Activated CD4-positive, alpha-beta T cell treated with anti-CD3 and anti-CD28 coated beads for 36 hours (primary cell): ENCODE measurements around the gene IRF1. TPM values are rescaled to one million over a fixed set of nuclear protein-coding genes. Genes with fewer than 3 reads are reported as not detected.
A peak's percentile ranks its signal among the peaks of the same experiment; 100 is the strongest.

Source experiments
- ATAC-seq: fragments of 200-7000 bp; cut with Tn5 transposase; one replicate; pipeline ENCODE4 v1.10.0; 2021; ENCODE audit warnings: mild to moderate bottlenecking, moderate library complexity
- CTCF ChIA-PET: fragments of 350-600 bp; sonication (Branson Sonifier 250); formaldehyde crosslinking; loops from one replicate; lab custom pipeline; 2021; ENCODE audit warnings: antibody characterized with exemption; lab: Charles Lee
- POLR2A ChIA-PET: fragments of 350-600 bp; sonication (Branson Sonifier 250); formaldehyde crosslinking; loops from one replicate; lab custom pipeline; 2021; ENCODE audit warnings: antibody characterized with exemption, inconsistent platforms; lab: Charles Lee
- DNase-seq: peaks from one replicate; pipeline ENCODE4 v3.0.0-alpha.2; 2020
- H3K27ac Mint-ChIP-seq: one replicate; pipeline ENCODE4 v1.8.0; 2021; ENCODE audit warnings: mixed read lengths
- H3K27me3 Mint-ChIP-seq: one replicate; pipeline ENCODE4 v1.8.0; 2021; ENCODE audit warnings: mixed read lengths
- H3K36me3 Mint-ChIP-seq: one replicate; pipeline ENCODE4 v1.8.0; 2021; ENCODE audit warnings: low read depth, mixed read lengths
- H3K4me1 Mint-ChIP-seq: one replicate; pipeline ENCODE4 v1.8.0; 2021; ENCODE audit warnings: mixed read lengths
- H3K4me3 Mint-ChIP-seq: one replicate; pipeline ENCODE4 v1.8.0; 2021; ENCODE audit warnings: mild to moderate bottlenecking, moderate library complexity, mixed read lengths
- H3K9me3 Mint-ChIP-seq: one replicate; pipeline ENCODE4 v1.8.0; 2021; ENCODE audit warnings: low read depth, mixed read lengths
- intact Hi-C, 2 experiments: fragments of 100-400 bp; cut with DNase I in 1 of 2; cut with micrococcal nuclease in 1 of 2; formaldehyde crosslinking; loops; one replicate each; pipeline versions ENCODE4 v1.14.2 to v1.15.1; 2022 to 2024; cut with DNase I, micrococcal nuclease
- total RNA-seq, 2 experiments: library from RNA; stranded (reverse); gene quantifications; one replicate each; pipeline ENCODE4 v1.2.3, GENCODE V29; 2021

Gene IRF1
- total RNA-seq: 100 to 1,000 TPM; 121 to 130 TPM

GRCh38 chr5:132490484-132491367 is at the start of gene IRF1:
Gene IRF1, minus strand, starts transcription at chr5:132490773. Its CDS starts 1,295 bp downstream, at chr5:132489478.
- Mint-ChIP-seq H3K36me3 (peaks cover 43% of the 10 kb centered on the region), H3K27ac (peak within 1 kb of the TSS; percentile 97), H3K27me3 (no peaks in the 10 kb centered on the region), H3K4me1 (peaks cover 69% of the 10 kb centered on the region), H3K9me3 (no peaks in the 10 kb centered on the region), H3K4me3 (peak within 1 kb of the TSS; percentile 96)
- intact Hi-C loops: loop anchor here in 1 of 2 experiments (1.0 to 2.0 kb wide), 5 partner anchors 65 to 855 kb away; partner anchors contain the start of genes HSPA4, RAD50 and RAPGEF6
- DNase-seq: peak; percentile 99
- ChIA-PET CTCF (interaction anchor here (0.8 to 4.9 kb wide), 7 partner anchors 8 to 70 kb away, joined by 3 to 25 read pairs (median 6); no protein-coding TSS in a partner anchor), POLR2A (interaction anchor here (0.5 to 9.5 kb wide), 18 partner anchors 8 to 1609 kb away, joined by 3 to 130 read pairs (median 4); partner anchors contain the start of genes RAD50 and SLC22A4)
- peak; percentile 67 for ATAC-seq

- Mint-ChIP-seq H3K27me3 (peaks cover 10% of the 10 kb centered on the region), H3K4me1 (peaks cover 8% of the 10 kb centered on the region), H3K27ac (no peak overlapping the region), H3K9me3 (no peaks in the 10 kb centered on the region), H3K4me3 (no peak overlapping the region), H3K36me3 (no peaks in the 10 kb centered on the region)
- CTCF ChIA-PET: interaction anchor here (0.7 kb wide), 1 partner anchor 14 kb away, joined by 3 read pairs; no protein-coding TSS in a partner anchor
- intact Hi-C loops: no loop called here
- POLR2A ChIA-PET: interaction anchor here (0.7 kb wide), 1 partner anchor 81 kb away, joined by 3 read pairs; no protein-coding TSS in a partner anchor
- ATAC-seq (no peak), DNase-seq (no peak)
Observed at GRCh38 chr5:132540149-132540548, 49.6 kb upstream of the IRF1 start.

DNA sequence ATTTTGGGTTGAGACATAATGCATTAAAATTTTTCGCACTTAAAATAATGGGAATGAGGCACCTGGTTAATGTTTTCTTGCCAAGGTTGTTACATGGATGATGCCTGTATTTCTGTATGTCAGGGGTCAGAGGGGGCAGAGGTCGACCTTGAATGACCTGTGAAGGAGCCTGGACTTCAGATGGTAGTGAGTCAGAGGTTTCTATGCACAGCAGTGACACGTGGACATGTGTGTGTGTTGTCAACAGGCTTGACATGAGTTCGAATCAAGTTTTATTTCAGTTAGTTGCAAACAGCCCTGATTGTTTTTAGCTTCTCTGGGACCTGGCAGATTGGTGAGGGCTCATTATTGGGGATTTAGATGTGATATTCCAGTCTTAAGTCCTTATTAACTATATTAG is 49.1 kb upstream of the IRF1 start:
- POLR2A ChIA-PET: no interaction called here
- peaks cover 8% of the 10 kb centered on the region for H3K4me1 Mint-ChIP-seq
- H3K9me3 Mint-ChIP-seq: no peaks in the 10 kb centered on the region
- H3K36me3 Mint-ChIP-seq: no peaks in the 10 kb centered on the region
- H3K27ac Mint-ChIP-seq: no peak overlapping the region
- ATAC-seq: no peak
- intact Hi-C loops: no loop called here
- CTCF ChIA-PET: interaction anchor here (0.7 kb wide), 1 partner anchor 14 kb away, joined by 3 read pairs; no protein-coding TSS in a partner anchor
- no peak for DNase-seq
- H3K27me3 Mint-ChIP-seq: peaks cover 10% of the 10 kb centered on the region
- H3K4me3 Mint-ChIP-seq: no peak overlapping the region

GRCh38 chr5:132530946-132531345 is 40.4 kb upstream of the IRF1 start:
- DNase-seq (no peak), ATAC-seq (no peak)
- Mint-ChIP-seq H3K4me1 (peaks cover 21% of the 10 kb centered on the region), H3K9me3 (no peaks in the 10 kb centered on the region), H3K36me3 (no peaks in the 10 kb centered on the region), H3K27me3 (peaks cover 10% of the 10 kb centered on the region), H3K27ac (no peak overlapping the region), H3K4me3 (no peak overlapping the region)
- intact Hi-C loops: no loop called here
- CTCF ChIA-PET: interaction anchor here (1.2 kb wide), 1 partner anchor 290 kb away, joined by 4 read pairs; no protein-coding TSS in a partner anchor
- POLR2A ChIA-PET: no interaction called here

GRCh38 chr5:132528866-132529634 is 38.5 kb upstream of the IRF1 start:
- Mint-ChIP-seq H3K9me3 (no peaks in the 10 kb centered on the region), H3K27me3 (peaks cover 4% of the 10 kb centered on the region), H3K36me3 (no peaks in the 10 kb centered on the region), H3K4me3 (no peak overlapping the region), H3K4me1 (peaks cover 39% of the 10 kb centered on the region), H3K27ac (no peak overlapping the region)
- peak; percentile 38 for ATAC-seq
- ChIA-PET CTCF (interaction anchor here (0.6 to 1.3 kb wide), 6 partner anchors 20 to 931 kb away, joined by 3 to 6 read pairs (median 4); no protein-coding TSS in a partner anchor), POLR2A (interaction anchor here (0.6 kb wide), 1 partner anchor 1538 kb away, joined by 3 read pairs; no protein-coding TSS in a partner anchor)
- peak; percentile 21 for DNase-seq
- intact Hi-C loops: loop anchor here (5.0 kb wide), 4 partner anchors 43 to 208 kb away; partner anchors contain the start of gene KIF3A (in 1 of the 2)

DNA sequence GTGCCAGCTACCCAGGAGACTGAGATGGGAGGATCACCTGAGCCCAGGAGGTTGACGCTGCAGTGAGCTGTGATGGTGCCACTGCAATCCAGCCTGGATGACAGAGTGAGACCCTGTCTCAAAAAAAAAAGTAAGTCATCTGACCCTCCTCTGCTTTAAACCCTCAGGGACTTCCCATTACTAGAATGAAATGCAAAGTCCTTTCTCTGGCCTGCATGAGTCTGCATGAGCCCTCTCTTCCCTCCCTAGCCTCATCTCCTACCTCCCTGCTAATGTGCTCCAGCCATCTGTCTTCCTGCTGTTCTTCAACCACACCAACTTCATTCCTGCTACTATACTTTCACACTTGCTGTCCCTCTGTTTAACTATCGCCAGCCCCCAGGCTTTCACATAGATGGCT is 37.4 kb upstream of the IRF1 start:
- H3K4me1 Mint-ChIP-seq: peaks cover 39% of the 10 kb centered on the region
- peaks cover 6% of the 10 kb centered on the region for H3K27me3 Mint-ChIP-seq
- ChIA-PET CTCF (interaction anchor here (0.7 to 3.0 kb wide), 11 partner anchors 8 to 292 kb away, joined by 3 to 38 read pairs (median 6); no protein-coding TSS in a partner anchor), POLR2A (no interaction called here)
- H3K4me3 Mint-ChIP-seq: no peak overlapping the region
- no peak overlapping the region for H3K27ac Mint-ChIP-seq
- ATAC-seq (no peak), DNase-seq (no peak)
- H3K9me3 Mint-ChIP-seq: no peaks in the 10 kb centered on the region
- intact Hi-C loops: loop anchor here (5.0 kb wide), 4 partner anchors 44 to 209 kb away; partner anchors contain the start of gene KIF3A (in 1 of the 2)
- no peaks in the 10 kb centered on the region for H3K36me3 Mint-ChIP-seq

DNA sequence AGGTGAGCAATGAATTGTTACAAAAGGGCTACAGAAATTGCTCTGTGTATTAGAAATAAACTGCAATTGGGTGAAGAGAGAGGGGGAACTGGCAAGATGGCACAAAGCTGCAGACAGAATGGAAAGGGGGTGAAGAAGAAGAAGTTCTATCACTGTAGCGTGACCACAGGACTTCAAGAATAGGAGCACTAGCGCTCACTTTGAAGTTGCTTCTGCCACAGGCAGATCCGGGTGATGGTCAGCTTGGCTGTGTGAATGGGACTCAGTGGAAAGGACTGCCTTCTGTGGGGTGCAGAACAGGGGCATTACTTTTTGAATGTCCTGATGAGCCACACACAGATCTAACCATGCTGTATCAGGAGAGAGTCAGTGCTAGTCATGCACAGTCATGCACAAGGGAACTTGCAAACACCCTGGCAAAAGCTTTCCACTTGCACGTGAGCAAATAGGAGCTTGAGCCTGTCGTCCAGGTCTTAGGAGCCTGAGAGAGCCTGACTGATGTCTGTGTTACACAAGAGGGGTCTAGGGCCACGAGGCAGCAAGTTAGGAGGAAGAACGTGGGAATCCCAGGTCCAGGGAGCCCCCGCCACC is 36.5 kb upstream of the IRF1 start:
- no peaks in the 10 kb centered on the region for H3K9me3 Mint-ChIP-seq
- peaks cover 3% of the 10 kb centered on the region for H3K27me3 Mint-ChIP-seq
- no peak for ATAC-seq
- intact Hi-C loops: loop anchor here (1.0 to 5.0 kb wide), 7 partner anchors 45 to 293 kb away; partner anchors contain the start of gene KIF3A (in 1 of the 2)
- ChIA-PET POLR2A (interaction anchor here (1.1 kb wide), 1 partner anchor 10 kb away, joined by 3 read pairs; no protein-coding TSS in a partner anchor), CTCF (interaction anchor here (0.6 to 3.0 kb wide), 26 partner anchors 9 to 298 kb away, joined by 3 to 38 read pairs (median 4); partner anchors contain the start of genes IL5 and RAD50)
- no peak overlapping the region for H3K27ac Mint-ChIP-seq
- H3K36me3 Mint-ChIP-seq: no peaks in the 10 kb centered on the region
- no peak overlapping the region for H3K4me3 Mint-ChIP-seq
- no peak for DNase-seq
- H3K4me1 Mint-ChIP-seq: peaks cover 40% of the 10 kb centered on the region

DNA sequence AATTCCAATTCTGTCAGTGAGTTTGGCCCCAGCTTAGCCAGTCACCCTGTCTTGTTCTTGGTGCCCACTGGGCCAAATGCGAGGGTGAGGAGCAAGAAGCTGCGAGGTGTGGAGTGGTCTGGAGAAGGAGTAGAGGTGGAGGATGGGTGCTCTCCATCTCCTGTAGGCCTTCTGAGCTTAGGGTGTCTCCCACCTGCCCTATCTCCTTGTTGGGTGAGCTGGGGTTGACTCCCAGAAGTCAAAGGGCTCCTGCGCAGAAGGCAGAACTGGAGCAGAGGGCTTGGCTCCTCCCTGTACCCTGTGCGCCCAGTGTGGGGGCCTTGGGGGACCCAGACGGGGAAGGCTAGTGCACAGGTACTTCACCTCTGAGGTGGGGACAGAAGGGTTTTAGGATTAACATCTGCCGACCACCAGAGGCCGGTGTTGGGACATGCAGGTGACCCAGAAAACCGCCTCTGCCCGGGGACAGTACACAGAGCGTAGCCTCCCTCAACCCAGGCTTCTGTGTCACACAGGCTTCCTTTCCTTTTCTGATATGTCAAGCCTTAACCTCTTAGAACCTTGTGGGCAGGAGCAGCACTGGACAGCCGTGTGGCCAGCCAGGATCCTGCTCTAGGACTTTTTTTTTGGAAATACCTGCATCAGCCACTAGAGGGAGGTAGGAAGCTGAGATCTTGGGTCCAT is 35.9 kb upstream of the IRF1 start:
- no peaks in the 10 kb centered on the region for H3K36me3 Mint-ChIP-seq
- H3K4me3 Mint-ChIP-seq: no peak overlapping the region
- peaks cover 39% of the 10 kb centered on the region for H3K4me1 Mint-ChIP-seq
- ChIA-PET CTCF (interaction anchor here (0.7 to 3.0 kb wide), 30 partner anchors 10 to 333 kb away, joined by 3 to 38 read pairs (median 4); partner anchors contain the start of genes IL5 and RAD50), POLR2A (interaction anchor here (0.6 to 1.1 kb wide), 2 partner anchors 10 to 136 kb away, joined by 3 to 4 read pairs; no protein-coding TSS in a partner anchor)
- peaks cover 3% of the 10 kb centered on the region for H3K27me3 Mint-ChIP-seq
- no peak overlapping the region for H3K27ac Mint-ChIP-seq
- no peaks in the 10 kb centered on the region for H3K9me3 Mint-ChIP-seq
- peak; percentile 34 for ATAC-seq
- intact Hi-C loops: loop anchor here (1.0 to 5.0 kb wide), 7 partner anchors 46 to 294 kb away; partner anchors contain the start of gene KIF3A (in 1 of the 2)
- DNase-seq: peak; percentile 60

DNA sequence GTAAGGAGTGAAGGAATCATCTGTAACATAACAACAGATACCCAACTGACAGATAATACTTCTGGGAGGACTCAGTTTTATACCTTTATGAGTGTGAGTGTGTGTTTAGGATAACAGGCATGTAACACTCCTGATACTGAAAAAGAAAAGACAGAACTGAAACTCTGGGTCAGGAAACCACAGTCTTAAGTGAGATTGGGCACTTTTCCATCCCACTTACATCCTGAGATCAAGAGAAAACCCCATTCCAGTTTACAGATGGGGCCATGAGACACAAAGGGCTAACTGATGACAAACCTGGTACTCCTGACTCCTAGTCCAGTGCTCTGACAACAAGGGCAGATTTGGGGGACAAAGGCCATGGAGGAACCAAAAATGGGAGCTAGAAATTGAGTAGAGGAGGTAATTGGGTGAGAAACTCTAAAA is 34.7 kb upstream of the IRF1 start:
- ChIA-PET CTCF (interaction anchor here (0.6 to 3.0 kb wide), 7 partner anchors 11 to 294 kb away, joined by 3 to 38 read pairs (median 4); no protein-coding TSS in a partner anchor), POLR2A (no interaction called here)
- no peak for DNase-seq
- H3K27me3 Mint-ChIP-seq: peaks cover 3% of the 10 kb centered on the region
- H3K4me3 Mint-ChIP-seq: no peak overlapping the region
- peak overlapping the region; percentile 72 for H3K27ac Mint-ChIP-seq
- H3K36me3 Mint-ChIP-seq: no peaks in the 10 kb centered on the region
- intact Hi-C loops: loop anchor here (5.0 kb wide), 4 partner anchors 47 to 212 kb away; partner anchors contain the start of gene KIF3A (in 1 of the 2)
- peaks cover 42% of the 10 kb centered on the region for H3K4me1 Mint-ChIP-seq
- H3K9me3 Mint-ChIP-seq: no peaks in the 10 kb centered on the region
- ATAC-seq: peak; percentile 85
